ENCODE measurements around the gene IGFBP7.

IGFBP7 gene

GRCh38 chr4:57037982-57038604 is 72.1 kb downstream of the IGFBP7 start:
- peak; percentile 40 for DNase-seq

GRCh38 chr4:57034520-57034919 is 75.7 kb downstream of the IGFBP7 start:
- DNase-seq = no peak

- no peak for DNase-seq
Observed at GRCh38 chr4:57023104-57023503, 87.1 kb downstream of the IGFBP7 start.

- no peak for DNase-seq
Observed at GRCh38 chr4:57020467-57021101, 89.6 kb downstream of the IGFBP7 start.

GRCh38 chr4:57018980-57019379 is 91.2 kb downstream of the IGFBP7 start:
- DNase-seq = no peak

GRCh38 chr4:57013543-57014120 is 96.6 kb downstream of the IGFBP7 start:
- no peak for DNase-seq

- no peak for DNase-seq
Observed at GRCh38 chr4:56999751-57000150, 110.4 kb downstream of the IGFBP7 start.

- DNase-seq = no peak
Observed at GRCh38 chr4:56995525-56995924, 114.7 kb downstream of the IGFBP7 start.

- no peak for DNase-seq
Observed at GRCh38 chr4:56990109-56990905, 119.9 kb downstream of the IGFBP7 start.

- no peak for DNase-seq
Observed at GRCh38 chr4:56986952-56987351, 123.2 kb downstream of the IGFBP7 start.

- DNase-seq = no peak
Observed at GRCh38 chr4:56986192-56986591, 124.0 kb downstream of the IGFBP7 start.

GRCh38 chr4:56981795-56982201 is 128.4 kb downstream of the IGFBP7 start:
- DNase-seq = no peak
